NCI-H2196 (cell line): ENCODE data around the gene RERE.

ENCODE experiments used
- DNase-seq: peaks from one replicate; lab custom pipeline; 2025; ENCODE audit not compliant: unreplicated experiment; lab: John Stamatoyannopoulos, UW

Gene RERE

GRCh38 chr1:8817412-8818324 lies at the start of gene RERE:
RERE (minus strand) TSS chr1:8817640.
- peak; percentile 90 for DNase-seq

DNA sequence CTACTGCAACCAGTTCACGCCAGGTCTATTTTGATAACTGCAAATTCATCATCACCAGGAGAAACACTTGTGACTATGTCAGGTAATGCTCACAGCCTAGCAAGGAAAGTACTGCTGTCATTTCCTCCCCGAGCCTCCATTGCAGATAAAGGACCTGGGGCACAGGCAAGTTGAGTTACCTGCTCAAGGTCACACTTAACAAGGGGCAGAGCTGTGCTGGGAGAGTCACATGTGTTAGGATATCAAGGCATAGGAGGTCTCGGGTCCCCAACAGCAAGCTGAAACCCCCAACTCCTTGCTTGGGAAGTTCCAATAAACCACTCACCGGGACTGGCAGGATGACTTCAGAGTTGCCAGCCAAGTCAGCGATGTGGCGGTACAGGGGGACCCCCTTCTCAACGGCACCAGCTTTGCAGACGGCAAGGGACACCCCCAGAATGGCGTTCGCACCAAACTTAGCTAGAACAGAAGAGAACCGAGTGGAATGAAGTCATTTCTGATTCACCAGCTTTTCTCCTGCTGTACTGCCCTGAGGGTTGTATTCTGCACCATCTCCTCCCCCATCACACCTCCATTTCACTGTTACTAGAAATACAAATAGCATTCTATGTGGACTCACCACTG lies 49.5 kb upstream of the RERE start:
- DNase-seq, result no peak

- DNase-seq, result no peak
Measured at GRCh38 chr1:8866173-8866791, 48.8 kb upstream of the RERE start.

DNA sequence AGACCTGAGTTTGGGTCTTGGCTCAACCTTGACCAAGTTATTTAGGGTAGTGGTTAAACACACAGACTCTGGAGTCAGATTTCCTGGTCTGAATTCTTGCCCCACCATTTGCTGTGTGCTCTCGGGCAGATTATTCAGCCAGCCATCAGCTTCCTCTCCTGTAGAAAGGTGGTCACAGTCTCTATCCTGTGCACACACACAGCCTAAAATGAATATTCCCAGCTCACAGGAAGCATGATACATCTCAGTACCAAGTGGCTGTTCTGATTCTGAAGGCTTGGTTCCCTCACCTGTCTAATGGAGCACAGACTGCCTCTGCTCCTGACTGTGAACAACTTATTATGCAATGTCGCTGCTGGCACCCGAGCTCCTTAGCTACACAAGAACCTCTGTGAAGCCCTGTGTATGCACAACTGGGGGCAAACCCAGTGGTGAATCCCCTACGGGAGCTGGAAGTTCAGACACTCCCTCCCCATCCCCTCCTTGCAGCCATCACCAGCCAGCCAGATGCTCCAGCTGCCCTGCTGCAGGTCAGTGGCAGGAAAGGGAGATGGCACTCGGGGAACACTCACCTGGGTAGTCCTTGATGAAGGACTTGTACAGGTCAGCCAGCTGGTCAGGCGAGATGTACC lies 47.4 kb upstream of the RERE start:
- no peak for DNase-seq

DNA sequence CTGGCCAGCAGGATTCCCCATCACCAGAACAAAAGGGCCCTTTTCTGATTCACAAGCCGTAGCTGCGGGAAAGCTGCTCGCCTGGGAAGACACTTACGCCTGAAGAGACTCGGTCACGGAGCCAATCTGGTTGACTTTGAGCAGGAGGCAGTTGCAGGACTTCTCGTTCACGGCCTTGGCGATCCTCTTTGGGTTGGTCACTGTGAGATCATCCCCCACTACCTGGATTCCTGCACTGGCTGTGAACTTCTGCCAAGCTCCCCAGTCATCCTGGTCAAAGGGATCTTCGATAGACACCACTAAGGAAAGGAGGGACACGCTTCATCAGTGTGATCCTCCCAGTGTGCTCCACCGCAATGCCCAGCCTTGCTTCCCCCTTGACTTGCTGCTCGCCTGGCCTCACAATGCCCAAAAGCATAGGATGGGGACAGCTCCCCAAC lies 46.4 kb upstream of the RERE start:
- DNase-seq, result no peak

GRCh38 chr1:8863138-8863537 lies 45.7 kb upstream of the RERE start:
- no peak for DNase-seq

DNA sequence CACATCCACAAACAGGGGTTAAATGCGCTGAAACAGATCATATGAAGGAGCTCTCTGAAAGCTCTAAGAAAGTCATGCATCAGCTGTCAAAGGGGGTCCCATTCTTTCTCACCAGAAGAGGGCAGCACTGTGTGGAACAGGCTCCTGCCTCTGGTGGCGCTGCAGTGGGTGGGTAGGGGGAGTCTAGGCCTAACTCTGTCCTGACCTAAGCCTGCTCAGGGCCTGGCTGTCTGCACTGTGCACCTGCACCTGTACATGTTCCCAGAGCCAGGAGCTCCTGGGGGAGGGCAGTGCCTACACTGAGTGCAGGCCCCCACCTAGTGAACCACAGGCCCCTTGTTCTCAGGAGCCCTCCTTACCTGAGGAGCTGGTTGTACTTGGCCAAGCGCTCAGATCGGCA lies 45.1 kb upstream of the RERE start:
- DNase-seq, result peak; percentile 13

DNA sequence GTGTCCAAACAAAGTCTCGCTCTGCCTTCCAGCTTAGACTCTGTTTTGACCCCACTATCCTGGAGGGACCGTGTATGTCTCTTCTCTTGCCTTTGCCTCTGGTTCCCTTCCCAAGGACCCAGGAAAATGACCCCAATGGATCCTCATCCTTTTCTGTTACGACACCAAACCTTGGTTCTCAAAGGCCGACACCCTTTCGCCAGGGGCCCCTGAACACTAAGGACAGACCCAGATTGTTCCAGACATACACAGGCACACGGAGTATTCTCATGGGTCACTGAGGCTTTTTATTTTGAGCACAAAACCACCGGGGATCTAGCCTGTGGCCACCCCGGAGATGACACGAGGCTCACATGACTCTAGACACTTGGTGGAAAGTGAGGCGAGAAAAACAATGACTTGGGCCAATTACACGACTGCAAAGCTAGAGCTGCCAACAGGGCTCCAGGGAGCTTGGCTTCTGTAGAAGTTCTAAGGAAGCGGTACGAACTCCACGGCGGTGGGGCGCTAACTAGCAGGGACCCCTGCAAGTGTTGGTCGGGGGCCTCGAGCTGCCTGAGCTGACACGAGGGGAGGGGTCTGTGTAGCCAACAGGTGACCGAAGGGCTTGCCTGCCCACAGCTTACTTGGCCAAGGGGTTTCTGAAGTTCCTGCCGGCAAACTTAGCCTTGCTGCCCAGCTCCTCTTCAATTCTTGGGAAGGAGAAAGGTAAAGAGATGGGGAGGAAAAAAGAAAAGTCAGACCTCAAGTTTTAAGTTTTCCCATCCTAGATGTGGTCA lies 43.5 kb upstream of the RERE start:
- no peak for DNase-seq

GRCh38 chr1:8858888-8859706 lies 41.7 kb upstream of the RERE start:
- DNase-seq, result peak; percentile 73

GRCh38 chr1:8858112-8858668 lies 40.8 kb upstream of the RERE start:
- DNase-seq, result no peak

DNA sequence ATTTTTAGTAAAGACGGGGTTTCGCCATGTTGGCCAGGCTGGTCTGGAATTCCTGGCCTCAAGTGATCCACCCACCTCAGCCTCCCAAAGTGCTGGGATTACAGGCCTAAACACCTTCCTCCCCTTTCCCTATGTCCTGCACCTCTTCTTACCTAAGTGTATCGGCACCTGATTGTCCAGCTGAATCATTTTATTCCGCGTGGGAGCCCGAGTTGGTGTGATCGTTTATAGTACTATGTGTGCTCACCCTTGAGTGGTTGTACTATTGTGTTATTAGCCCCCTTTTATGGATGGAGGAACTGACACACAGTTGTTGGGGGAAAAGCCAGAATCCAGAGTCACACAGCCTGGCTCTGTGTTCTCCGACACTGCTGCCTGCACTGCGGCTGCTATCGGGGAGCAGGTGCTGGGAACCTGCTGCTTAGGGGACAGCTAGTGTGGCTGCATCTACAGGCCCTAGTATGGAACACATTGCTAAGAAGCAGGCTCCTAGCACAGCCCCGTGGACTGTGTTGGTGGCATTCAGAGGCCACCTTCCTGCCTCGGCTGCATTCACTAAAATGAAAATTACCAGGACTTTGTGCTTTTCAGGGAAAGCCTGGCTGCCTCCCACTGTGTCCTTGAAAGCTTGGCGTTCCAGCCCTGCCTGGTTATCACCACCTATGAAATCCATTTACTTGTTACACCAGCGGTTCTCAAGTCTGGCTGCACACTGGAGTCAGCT lies 39.4 kb upstream of the RERE start:
- no peak for DNase-seq

DNA sequence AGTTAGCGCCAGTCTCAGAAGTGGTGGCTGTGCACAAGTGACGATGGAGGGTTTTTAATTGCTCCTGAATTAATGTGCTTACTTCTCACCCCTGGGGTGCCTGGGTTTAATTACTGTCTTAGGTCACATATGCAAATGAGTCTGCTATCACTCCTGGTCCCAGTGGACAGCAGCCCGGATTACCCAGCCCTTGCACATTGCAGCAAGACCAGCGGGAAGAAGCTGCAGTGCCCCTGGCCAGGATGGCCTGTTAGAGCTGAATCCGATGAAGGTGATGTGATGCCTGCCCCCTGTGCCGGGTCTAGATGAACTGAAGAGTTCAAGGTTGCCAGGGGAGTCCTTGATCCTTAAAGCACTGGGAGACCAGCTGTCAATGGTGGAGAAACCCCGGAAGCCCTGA lies 36.8 kb upstream of the RERE start:
- no peak for DNase-seq

DNA sequence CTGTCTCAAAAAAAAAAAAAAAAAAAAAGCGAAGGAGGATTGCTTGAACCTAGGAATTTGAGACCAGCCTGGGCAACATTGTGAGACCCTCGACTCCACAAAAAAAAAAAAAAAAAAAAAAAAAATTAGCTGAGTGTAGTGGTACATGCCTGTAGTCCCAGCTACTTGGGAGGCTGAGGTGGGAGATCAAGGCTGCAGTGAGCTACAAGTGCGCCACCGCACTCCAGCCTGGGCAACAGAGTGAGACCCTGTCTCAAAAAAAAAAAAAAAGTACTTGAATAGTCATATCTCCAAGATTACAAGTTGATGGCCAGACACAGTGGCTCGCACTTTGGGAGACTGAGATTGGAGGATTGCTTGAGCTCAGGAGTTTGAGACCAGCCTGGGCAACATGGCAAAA lies 33.6 kb upstream of the RERE start:
- DNase-seq, result no peak

GRCh38 chr1:8848663-8849386 lies 31.4 kb upstream of the RERE start:
- peak; percentile 96 for DNase-seq

- peak; percentile 85 for DNase-seq
Measured at GRCh38 chr1:8847990-8848389, 30.6 kb upstream of the RERE start.

DNA sequence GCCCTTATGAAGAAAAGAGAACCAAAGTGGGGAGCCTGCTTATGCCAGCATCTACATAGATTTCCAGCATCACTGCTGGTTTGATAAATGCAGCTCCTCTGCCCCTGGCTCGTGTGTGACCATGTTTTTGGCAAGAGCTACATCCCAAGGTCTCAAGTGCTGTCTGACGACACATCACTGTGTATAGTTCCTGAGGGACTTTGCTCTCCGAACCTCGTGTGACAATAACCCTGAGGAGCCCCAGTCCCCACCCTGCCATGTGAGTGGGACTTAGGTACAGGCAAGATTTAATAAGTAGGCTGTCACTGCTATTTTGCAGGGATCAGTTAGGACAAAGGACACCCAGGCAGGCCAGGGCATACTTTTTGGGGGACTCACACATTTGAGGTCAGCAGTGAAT lies 28.8 kb upstream of the RERE start:
- DNase-seq, result no peak

DNA sequence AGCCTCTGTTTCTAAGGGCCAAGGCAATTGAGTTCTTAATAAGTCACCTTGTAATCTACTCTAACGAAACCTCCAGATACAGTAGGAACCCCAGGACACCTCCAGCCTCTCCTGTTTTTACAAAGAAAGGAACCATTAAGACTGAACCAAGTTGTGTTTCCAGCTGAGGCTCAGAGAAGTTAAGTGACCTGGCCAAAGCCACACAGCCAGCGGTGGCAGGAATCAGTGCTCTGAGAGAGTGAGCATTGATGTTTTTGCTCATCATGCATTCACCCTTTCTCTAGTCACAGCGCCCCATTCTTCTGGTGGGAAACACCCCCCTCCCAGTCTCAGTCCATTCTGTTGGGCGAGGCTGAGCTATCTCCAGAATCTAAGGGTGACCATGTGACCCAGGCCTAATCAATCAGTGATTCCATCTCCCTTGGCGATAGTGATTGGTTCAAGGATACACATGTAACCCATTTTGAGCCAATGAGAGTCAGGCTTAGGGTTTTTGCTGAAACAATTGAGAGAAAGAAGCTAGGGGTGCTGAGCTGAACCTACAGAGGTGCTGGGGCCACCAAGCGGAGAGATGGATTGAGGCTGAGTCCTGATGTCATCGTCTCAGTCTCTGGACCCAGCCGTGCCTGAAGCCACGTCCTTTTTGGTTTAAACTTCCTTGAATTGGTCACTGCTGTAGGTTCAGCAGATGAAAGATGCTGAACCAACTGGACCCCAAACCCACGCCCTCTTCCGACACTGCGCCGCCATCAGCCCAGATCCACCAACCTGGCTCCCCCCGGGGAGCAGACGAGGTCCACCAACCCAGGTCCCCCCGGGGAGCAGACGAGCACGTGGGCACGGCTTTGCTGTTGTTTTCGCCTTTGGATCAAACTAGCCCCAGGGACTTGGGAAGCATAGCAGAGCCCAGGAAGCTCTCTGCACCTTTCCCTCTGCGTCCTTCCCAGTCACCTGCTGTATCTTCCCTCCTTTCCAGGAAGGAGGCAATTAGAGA lies 28.0 kb upstream of the RERE start:
- DNase-seq, result no peak
